ENCODE results near the gene SFXN1. TPM values are rescaled to one million over a fixed set of nuclear protein-coding genes. Genes with fewer than 3 reads are reported as not detected.

The SFXN1 gene
- total RNA-seq, 1 experiment from 2014 or later, result 61.4 TPM

DNA sequence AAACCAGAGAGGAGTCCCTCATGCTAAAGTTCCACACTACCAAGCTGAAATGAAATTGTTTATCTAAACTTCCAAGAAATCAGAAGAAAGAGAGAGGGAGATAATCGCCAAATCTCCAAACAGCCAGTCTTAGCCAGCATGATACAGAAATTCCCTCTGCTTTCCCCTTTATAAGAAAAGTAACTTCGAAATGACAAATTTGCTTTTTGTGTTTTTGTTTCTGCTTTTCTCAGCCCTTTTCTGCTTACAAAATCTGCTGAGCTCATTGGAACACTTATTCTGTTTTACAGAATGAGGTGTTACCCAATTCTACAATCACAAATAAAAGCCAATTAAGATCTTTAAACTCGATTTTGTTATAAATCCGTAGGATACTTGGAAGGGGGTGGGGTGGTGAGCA is 72.9 kb downstream of the SFXN1 start:
- Histone ChIP-seq H4K20me1 (ENCODE audit: insufficient read depth) (no peaks in the 10 kb centered on the region), H3K4me2 (no peak overlapping the region), H3K4me3 (no peak overlapping the region), H3K27me3 (ENCODE audit: insufficient read depth, low read depth) (peaks cover 97% of the 10 kb centered on the region), H3K9me2 (ENCODE audit: insufficient read depth) (0 out of 2 replicates have a peak, but pooled peaks cover 4% of the 10 kb centered on the region), H2AFZ (no peak overlapping the region), H3K27ac (no peak overlapping the region), H3K9me3 (ENCODE audit: insufficient read depth, low read depth) (no peaks in the 10 kb centered on the region), H3K36me3 (ENCODE audit: low read depth) (no peaks in the 10 kb centered on the region), H3K4me1 (replicated peaks; ENCODE audit: insufficient read depth) (no peaks in the 10 kb centered on the region), H3K79me2 (ENCODE audit: low read depth) (no peaks in the 10 kb centered on the region), H3F3A (ENCODE audit: insufficient read depth, low read depth) (no peaks in the 10 kb centered on the region)
- DNase-seq, result no peak
- ChIA-PET CTCF (no interaction called here), POLR2A (ENCODE audit: unreplicated experiment) (no interaction called here)
- no TSS peak for BruUV-seq (replicated peaks)
- intact Hi-C loops (cut with micrococcal nuclease; ENCODE audit: unreplicated experiment), result no loop called here
- TF ChIP-seq EZH2 (IDR thresholded peaks at IDR 0.05; ENCODE audit: low read depth), result no peak
- TF ChIP-seq, protein P1, sequence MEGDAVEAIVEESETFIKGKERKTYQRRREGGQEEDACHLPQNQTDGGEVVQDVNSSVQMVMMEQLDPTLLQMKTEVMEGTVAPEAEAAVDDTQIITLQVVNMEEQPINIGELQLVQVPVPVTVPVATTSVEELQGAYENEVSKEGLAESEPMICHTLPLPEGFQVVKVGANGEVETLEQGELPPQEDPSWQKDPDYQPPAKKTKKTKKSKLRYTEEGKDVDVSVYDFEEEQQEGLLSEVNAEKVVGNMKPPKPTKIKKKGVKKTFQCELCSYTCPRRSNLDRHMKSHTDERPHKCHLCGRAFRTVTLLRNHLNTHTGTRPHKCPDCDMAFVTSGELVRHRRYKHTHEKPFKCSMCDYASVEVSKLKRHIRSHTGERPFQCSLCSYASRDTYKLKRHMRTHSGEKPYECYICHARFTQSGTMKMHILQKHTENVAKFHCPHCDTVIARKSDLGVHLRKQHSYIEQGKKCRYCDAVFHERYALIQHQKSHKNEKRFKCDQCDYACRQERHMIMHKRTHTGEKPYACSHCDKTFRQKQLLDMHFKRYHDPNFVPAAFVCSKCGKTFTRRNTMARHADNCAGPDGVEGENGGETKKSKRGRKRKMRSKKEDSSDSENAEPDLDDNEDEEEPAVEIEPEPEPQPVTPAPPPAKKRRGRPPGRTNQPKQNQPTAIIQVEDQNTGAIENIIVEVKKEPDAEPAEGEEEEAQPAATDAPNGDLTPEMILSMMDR (conservative IDR thresholded peaks at IDR 0.05), result no peak

DNA sequence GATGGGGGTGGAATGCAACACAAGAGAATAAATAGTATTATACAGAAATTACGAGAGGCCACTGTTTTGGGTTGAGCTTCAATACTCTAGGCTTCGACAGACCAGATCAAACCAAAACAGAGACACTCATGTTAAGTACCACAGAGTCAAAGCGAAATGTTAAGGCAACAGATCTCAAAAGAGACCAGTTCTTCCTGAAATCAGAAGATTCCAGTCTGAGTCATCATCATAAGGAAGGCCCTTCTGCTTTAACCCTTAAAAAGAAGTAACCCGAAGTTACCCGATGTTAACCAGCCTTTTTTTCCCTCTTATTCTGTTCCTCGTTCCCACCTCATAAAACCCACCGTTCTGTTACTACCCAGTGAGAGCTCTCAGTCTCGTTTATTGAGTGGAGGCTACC is 75.9 kb downstream of the SFXN1 start:
- no peak overlapping the region for H3K27ac ChIP-seq
- H3K27me3 ChIP-seq (ENCODE audit: insufficient read depth, low read depth), result peaks cover 74% of the 10 kb centered on the region
- TF ChIP-seq, protein P1 (conservative IDR thresholded peaks at IDR 0.05), result no peak
- no peak for TF ChIP-seq EZH2 (IDR thresholded peaks at IDR 0.05; ENCODE audit: low read depth)
- no peaks in the 10 kb centered on the region for H4K20me1 ChIP-seq (ENCODE audit: insufficient read depth)
- BruUV-seq (replicated peaks), result no TSS peak
- H3K4me2 ChIP-seq, result no peak overlapping the region
- H3K4me1 ChIP-seq (replicated peaks; ENCODE audit: insufficient read depth), result no peaks in the 10 kb centered on the region
- H2AFZ ChIP-seq, result no peak overlapping the region
- DNase-seq, result peak in 1 of 2 experiments; percentile 31
- H3F3A ChIP-seq (ENCODE audit: insufficient read depth, low read depth), result no peaks in the 10 kb centered on the region
- no peaks in the 10 kb centered on the region for H3K36me3 ChIP-seq (ENCODE audit: low read depth)
- intact Hi-C loops (cut with micrococcal nuclease; ENCODE audit: unreplicated experiment), result no loop called here
- no peaks in the 10 kb centered on the region for H3K79me2 ChIP-seq (ENCODE audit: low read depth)
- H3K4me3 ChIP-seq, result no peak overlapping the region
- H3K9me3 ChIP-seq (ENCODE audit: insufficient read depth, low read depth), result no peaks in the 10 kb centered on the region
- H3K9me2 ChIP-seq (ENCODE audit: insufficient read depth), result 0 out of 2 replicates have a peak, but pooled peaks cover 4% of the 10 kb centered on the region
- ChIA-PET CTCF (no interaction called here), POLR2A (ENCODE audit: unreplicated experiment) (no interaction called here)

- Histone ChIP-seq H3K27me3 (ENCODE audit: insufficient read depth, low read depth) (peaks cover 74% of the 10 kb centered on the region), H3K4me2 (no peak overlapping the region), H3F3A (ENCODE audit: insufficient read depth, low read depth) (no peaks in the 10 kb centered on the region), H3K9me2 (ENCODE audit: insufficient read depth) (0 out of 2 replicates have a peak, but pooled peaks cover 2% of the 10 kb centered on the region), H3K27ac (no peak overlapping the region), H3K4me1 (replicated peaks; ENCODE audit: insufficient read depth) (no peaks in the 10 kb centered on the region), H3K9me3 (ENCODE audit: insufficient read depth, low read depth) (no peaks in the 10 kb centered on the region), H3K4me3 (no peak overlapping the region), H4K20me1 (ENCODE audit: insufficient read depth) (no peaks in the 10 kb centered on the region), H2AFZ (no peak overlapping the region), H3K36me3 (ENCODE audit: low read depth) (no peaks in the 10 kb centered on the region), H3K79me2 (ENCODE audit: low read depth) (no peaks in the 10 kb centered on the region)
- no peak for TF ChIP-seq EZH2 (IDR thresholded peaks at IDR 0.05; ENCODE audit: low read depth)
- TF ChIP-seq, protein P1 (conservative IDR thresholded peaks at IDR 0.05), result no peak
- no peak for DNase-seq
- intact Hi-C loops (cut with micrococcal nuclease; ENCODE audit: unreplicated experiment), result no loop called here
- ChIA-PET POLR2A (ENCODE audit: unreplicated experiment) (no interaction called here), CTCF (no interaction called here)
- no TSS peak for BruUV-seq (replicated peaks)
Measured at GRCh38 chr5:175555168-175555785, 76.9 kb downstream of the SFXN1 start.
